GM21786 (cell line): ENCODE measurements around the gene KBTBD3.
"Not testable (repeated sequence)": the region's sequence is repeated elsewhere in the genome, so short reads cannot be mapped to it uniquely, and the experiment has no call there.

ENCODE experiments used
- ATAC-seq: cut with Tn5 transposase; IDR thresholded peaks from one replicate; pipeline ENCODE4 v1.9.1; 2021; ENCODE audit not compliant: unreplicated experiment

KBTBD3 gene

DNA sequence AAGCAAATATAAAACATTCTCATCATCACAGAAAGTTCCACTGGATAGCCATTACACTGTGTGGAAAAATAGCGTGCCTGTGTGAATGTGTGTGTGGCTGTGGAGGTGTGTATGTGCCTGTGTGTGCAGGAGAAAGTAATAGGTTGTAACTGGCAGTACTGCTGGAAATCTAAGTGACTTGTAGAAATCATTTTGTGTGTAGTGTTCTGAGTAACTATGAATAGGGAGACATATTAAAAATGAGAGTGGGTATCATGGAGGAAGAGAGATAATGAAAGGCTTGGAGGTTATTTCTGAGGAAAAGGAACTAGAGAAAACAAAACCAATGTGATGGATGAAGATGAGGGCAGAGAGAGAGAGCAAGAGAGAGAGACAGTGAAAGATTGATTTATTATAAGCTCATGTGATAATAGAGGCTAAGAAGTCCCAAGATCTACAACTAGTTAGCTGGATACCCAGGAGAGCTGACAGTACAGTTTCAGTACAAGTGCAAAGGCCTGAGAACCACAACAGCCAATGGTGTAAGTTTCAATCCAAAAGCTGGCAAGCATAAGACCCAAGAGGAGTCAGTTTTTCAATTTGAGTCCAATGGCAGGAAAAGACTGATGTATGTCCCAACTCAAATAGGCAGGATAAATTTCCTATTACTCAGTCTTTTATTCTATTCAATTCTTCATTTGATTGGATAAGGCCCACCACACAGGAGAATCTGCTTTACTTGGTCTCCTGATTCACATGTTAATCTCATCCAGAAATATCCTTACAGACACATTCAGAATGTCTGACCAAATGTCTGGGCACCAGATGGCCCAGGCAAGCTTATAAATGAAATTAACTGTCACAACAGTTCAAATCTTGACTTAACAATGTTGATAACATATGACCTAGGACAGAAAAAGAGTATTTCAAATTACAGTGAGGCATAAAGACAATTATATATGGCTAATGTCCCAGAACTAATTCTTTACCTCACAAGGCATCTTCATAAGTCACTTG, 14.9 kb downstream of the KBTBD3 start:
- peak; percentile 53 for ATAC-seq

DNA sequence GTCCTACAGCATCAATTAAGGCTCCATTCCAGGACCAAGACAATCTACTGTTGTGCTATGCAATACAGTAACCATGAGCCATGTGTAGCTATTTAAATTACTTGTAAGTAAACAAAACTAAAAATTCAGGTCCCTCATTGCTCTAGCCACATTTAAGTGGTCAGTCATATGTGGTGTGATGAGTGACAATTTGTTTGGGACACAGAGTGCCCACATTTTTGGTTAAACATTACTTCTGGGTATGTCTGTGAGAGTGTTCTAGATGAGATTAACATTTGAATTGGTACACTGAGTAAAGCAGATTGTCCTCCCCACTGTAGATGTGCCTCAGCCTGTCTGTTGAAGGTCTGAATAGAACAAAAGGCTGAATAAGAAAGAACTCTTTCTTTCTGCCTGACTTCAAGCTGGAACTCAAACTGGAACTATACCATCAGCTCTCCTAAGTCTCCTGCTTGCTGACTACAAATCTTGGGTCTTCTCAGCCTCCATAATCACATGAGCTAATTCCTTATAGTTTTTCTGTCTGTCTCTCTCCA, 15.8 kb downstream of the KBTBD3 start:
- ATAC-seq = no peak

DNA sequence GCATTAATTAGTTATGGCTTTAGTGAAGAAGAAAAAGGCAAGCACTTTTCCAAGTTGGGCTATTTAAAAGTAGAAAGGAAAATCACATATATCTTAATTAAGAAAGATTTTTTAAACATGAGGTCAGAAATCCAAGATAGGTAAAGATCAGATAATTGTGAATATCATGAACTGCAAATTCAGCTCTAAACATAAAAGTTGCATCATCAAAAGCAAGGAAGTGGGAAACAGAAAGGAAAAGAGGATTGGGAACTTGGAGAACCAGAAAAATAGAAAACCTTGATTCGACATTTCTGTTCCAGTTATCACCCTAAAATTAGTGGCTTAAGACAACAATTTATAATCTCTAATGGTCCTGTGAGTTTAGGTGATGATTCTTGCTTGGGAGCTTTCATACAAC, 17.5 kb downstream of the KBTBD3 start:
- no peak for ATAC-seq

DNA sequence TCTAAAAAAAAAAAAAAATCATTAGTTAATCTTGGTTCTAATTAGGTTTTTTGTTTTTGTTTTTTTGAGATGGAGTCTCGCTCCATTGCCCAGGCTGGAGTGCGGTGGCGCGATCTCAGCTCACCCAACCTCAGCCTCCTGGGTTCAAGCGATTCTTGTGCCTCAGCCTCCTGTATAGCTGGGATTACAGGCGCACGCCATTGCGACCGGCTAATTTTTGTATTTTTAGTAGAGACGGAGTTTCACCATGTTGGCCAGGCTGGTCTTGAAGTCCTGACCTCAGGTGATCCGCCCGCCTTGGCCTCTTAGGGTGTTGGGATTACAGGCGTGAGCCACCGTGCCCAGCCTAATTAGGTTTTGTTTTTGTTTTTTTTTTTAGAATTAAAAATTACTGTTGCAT, 18.8 kb downstream of the KBTBD3 start:
- ATAC-seq = not testable (repeated sequence)

DNA sequence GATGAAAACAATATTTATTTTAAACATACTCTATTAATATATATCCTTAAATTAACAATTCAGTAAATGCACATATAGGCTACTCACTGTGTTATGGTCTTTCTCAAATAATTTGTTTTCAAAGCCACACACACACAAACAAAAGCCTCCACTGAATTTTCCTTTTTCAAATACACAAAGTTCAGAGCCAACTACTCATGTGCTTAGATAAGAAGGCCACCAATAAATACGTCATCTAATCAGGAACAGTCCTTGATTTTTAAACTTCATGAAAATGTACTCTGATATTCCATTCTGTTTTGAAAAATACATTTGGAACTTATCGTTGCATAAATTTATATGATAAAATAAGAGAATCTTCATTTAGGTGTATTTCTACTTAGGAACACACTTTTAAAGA, 26.0 kb downstream of the KBTBD3 start:
- ATAC-seq = no peak

DNA sequence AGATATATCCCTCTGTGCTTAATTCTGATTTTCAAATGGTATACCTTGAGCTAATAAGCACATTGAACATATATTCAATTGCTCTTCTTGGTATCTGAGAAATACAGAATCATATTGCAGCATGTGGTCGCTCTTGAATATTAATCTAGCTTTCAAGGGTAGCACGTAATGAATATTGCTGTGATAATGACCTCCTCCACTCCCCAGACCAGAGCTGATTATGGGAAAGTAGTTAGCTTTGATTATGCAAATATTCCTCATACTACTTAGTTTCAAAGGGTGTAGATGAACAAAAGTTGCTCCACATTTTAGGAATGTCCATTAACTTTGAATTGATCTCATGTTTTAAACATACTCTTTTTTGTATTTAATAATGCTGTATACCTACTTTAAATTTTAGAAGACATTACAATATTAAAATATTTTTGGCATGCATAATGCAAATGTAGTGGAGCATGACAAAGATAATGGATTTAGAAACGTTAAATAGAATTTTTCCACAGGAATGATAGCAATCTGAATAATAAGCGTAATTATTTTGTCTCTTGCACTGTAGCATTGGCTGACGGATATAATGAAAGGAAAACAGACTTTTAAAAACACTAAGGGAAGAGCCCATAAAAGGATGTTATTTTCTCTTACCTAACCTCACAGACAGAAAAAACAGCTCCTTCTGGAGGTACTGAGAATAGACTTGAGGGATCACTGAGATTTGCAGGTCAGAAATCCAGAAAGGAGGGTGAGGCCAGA, 27.2 kb downstream of the KBTBD3 start:
- no peak for ATAC-seq

DNA sequence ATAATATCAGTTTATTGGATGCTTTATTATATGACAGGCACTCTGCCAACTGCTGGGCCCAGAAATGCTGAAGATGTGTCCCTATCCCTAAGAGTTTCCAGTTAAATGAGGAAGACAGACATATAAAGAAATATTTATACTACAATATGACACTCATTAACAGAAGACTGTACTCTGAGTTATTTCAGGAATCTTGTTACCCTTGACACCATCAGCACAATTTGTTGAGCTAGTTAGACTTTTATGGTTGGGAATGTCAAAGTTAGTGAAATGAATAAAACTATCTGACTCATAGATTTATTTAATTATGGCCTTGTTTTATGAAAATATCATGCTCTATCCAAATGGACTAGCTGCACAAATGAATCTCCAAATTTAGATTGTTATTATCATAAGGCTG, 29.5 kb downstream of the KBTBD3 start:
- no peak for ATAC-seq

DNA sequence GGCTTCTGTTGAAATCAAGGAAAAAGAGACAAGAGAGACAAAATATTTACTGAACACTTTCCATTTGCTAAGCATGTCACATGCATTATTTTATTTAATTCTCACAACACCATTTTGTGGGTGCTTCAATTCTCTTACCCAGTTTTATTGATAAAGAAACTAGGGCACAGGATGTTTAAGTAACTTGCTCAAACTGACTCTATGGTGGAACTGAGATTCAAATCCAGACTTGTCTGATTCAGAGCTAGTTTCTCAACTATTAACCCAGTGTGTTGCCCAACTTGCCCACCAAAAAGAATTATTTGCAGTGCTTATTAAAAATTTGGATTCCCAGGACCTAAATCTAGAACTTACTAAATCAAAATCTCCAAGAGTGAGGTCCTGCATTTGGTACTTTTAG, 33.6 kb downstream of the KBTBD3 start:
- ATAC-seq = no peak

DNA sequence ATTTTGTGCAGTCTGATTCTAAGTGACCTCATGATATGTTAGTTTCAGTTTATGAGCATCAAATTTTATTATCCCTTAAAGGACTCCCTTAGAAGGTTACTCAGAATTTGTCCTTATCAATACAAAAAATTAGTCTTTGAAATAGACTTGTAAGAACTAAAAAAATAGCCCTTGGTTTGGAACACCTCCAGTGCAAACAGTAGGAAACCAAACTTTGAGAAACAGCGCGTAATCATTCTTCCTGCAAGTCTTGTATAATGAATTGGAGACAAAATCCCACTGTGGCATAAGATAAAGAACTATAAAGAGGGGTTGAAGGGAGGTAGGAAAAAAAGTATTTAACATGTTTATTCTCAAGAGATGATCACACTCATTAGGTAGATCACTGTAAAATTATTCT, 44.3 kb downstream of the KBTBD3 start:
- no peak for ATAC-seq

DNA sequence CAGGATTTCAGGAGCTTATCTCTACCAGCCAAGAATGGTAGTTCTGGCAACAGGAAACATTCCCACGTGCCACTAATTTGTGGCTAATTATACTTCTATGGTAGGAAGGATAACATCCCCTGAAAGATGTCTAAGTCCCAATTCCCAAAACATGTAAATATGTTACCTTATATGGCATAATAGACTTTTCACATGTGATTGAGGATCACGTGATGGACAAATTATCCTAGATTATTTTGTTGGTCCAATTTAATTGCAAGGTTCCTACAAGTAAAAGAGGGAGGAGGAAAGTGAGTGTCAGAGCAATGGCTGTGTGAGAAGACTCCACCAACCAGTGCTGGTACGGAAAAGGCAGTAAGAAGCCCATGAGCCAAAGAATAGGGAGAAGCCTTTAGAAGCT, 45.2 kb downstream of the KBTBD3 start:
- ATAC-seq = no peak

DNA sequence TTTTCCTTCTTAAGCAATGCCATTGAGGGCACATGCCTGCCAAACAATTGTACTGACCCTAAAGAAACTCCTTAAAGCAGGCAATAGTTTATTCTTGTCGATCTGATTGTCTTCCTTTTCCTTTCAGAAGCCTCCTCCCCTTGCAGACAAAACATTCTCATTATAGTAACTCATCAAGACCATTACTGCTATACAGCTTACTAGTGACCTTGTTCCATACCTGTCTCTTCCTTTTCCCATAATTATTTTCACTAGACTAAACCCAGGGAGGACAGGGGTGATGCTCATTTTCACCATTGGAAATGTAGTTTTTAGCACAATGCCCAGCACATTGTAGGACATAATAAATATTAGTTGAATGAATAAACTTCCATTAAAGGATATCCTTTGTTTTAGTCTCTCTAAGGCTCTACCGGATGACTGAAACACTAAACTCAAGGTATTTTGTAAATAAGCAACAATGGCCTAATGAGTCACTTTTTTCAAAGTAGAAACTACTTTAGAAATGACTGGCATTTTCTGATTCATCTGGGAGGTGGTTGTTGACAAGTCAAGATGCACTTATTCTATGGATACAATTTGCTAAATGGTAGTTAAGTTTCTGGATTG, 45.8 kb downstream of the KBTBD3 start:
- ATAC-seq = no peak

DNA sequence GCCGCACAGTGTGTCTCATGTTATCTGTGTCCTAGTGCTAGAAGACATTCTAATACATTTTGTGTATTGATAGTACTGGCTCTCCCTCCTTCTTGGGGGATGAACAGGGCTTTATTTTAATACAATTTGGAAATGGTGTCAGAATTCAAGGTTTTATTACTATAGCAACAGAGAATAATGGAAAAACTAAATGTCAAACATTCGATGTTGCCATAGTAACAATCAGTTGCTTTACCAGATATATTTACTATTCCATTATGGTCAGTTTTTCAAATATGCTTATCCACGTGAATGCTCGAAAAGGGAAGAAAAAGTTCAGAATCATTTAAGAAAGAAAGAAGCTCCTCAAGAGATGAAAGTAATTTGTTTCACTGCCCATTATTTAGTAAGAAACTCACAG, 46.5 kb downstream of the KBTBD3 start:
- no peak for ATAC-seq

DNA sequence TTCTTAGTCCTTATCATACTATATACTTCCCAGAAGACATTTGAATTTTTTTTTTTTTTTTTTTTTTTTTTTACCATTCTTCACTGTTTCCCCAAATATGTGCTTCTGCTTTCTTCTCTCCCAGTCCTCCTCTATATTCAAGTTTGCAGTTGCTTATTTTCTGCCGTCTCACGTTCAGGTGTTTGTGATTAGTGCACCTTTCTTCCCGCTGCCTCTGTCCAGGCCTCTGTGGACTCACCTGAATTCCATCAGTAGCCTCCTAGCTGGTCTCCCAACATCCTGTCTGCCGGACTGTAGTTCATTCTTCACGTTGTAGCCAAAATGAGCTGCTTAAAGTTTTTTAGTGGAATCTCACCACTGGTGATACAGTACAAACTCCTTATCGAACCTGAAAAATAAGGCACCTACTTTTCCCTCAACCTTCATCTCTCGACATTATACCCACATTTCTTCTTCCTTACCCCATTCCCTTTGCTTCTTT, 54.3 kb downstream of the KBTBD3 start:
- no peak for ATAC-seq

DNA sequence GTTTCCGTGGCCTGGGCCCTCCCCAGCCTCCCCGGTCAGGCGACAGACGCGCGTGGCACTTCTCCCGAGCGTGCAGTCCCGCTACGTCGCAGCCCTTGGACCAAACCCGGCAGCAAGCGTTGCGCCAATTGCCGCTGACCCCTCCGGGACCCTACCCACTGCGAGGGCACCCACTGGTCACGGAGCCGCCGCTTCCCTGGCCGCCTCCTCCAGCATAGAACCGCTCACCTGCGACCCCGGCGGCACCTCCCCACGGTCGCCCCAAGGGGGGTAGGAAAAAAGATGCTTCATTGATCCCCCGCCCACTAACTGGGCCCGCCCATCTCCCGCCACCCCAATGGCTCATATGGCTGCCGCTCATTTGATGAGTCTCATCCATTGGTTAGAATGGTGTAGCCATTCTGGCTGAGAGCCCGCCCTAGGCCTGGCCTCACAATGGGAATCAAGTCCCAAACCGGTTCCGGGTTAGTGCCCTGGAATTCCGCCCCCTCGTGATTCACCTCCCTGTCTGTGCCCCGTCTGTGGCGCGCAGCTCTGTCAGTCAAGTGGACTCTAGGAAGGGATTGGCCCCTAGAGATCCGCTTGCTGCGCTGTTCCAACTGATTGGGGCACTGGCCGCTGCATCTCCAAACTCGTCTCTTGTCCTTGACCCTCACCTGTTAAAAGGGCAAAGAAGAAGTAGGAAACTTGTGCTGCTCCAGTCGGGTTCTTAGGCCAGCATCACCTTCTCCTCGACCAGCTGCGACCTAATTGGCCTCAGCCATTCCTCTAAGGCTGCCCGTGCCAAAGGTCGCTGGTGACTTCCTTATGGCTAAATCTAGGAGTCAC, 55.0 kb downstream of the KBTBD3 start, which contains the start of gene MSANTD4:
MSANTD4 (minus strand) TSS at position 274 of the 828 bp plus-strand sequence. CDS start 11,323 bp downstream, outside the sequence.
- peak; percentile 97 for ATAC-seq

DNA sequence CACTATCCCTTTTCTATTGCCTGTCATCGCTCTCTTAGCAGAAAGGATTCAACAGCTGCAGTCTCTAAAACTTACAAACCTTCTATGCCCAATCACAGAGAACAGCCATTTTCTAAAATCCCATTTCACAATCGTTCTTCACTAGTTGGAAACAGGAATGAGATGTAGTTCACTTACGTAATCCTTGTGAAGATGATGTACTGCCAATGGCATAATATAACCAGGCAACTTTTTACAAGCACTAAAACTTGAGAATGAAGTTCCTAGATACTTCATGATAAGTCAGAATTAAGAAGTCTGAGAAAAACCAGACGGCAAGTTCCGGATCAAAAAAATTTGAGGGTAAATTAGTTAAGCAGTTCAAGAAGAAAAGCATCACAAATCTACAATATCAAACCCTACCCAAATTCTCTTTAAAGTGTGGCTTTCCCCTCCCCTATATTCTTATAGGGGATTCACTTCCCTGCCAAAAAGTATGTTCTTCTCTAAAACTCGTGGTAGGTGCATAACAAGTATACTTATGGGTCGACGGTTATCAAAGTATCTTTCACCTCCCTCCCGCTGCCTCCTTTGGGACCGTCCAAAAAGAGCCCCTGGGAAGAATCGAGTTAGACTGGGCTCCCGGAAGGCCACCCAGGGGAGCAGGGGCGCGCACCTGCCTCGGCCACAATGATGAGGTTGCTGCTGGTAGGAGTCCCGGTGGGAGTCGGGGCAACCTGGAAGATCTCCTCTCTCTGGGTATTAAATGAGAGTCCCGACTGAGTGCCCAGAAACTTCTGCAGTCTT, 55.8 kb downstream of the KBTBD3 start:
- ATAC-seq = peak; percentile 6

DNA sequence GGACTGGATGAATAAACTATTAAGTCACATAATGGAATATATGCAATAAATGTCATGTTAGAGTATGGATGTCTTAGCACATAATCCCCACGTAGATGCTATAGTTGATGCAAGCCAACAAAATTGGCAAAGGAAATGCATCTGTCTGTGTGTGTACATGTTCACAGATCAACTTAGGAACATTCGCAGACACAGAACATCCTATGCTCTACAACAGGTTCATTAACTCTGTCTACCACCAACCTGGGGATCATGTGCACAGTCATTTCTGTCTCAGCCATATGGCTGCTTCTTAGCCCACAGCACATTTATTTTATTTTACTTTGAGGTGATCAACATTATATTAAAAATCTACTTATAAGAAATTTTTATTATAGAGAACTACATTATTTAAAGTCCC, 60.1 kb downstream of the KBTBD3 start:
- ATAC-seq = no peak

DNA sequence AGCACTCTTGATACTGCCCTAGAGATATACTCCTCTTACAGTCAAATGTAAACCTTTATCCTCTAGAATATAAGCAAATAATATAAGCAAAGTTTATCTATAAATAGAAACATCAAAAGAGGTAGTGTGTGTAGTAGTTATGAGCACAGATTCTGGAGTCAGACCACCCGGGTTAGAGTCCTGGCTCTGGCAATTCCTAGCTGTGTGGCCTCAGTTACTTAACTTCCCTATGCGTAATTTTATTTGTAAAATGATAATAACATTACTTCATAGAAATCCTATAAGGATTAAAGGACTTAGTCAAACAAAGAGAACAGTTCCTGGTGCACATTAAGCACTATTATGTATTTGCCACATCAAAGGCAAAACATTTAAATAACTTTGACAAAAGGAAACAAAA, 62.1 kb downstream of the KBTBD3 start:
- ATAC-seq = no peak

DNA sequence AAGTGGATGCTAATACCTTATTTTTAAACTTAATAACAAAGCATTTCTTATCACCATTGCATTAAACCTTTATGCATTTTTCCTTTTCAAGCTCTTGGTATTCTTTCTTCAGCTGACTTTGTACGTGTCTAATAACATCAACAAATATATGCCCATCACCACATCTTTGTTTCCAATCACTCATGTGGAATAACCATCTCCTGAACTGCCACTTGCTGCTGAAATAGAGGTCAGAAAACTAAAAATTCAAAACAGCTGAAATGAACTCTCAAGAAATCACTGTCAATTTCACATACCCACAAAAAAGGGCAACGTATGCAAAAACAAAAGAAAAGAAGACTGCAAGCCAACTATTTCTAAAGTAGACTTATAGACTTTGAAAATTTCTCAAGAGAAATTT, 62.5 kb downstream of the KBTBD3 start:
- ATAC-seq = no peak

DNA sequence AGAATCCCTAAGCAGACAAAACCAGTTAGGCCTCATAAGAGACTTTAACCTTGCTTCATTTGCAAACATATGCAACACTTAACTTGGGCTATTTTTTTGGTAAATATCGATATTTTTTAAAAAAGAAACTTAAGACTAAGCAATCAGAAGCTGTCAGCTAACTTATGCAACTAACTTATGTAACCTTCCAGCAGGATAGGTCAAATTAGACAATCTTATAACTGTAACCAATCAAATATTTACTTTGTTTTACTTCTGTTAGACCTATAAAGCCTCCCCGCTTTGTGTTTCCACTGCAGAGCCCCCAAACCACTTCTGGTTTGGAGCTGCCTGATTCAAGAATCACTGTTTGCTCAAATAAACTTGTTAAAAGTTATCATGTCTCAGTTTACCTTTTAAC, 63.1 kb downstream of the KBTBD3 start:
- ATAC-seq = no peak
